Measurements from ENCODE around the gene L3MBTL2.

The L3MBTL2 gene

GRCh38 chr22:41197038-41197972 is 7.8 kb upstream of the L3MBTL2 start:
- TF ChIP-seq MAX (IDR thresholded peaks at IDR 0.05), result peak; percentile 66; the same call in 1 of the 2 replicates
- peak; percentile 40; the same call in 1 of the 2 replicates for TF ChIP-seq TAF1 (IDR thresholded peaks at IDR 0.05; ENCODE audit: low read depth)
- TF ChIP-seq TEAD4 (IDR thresholded peaks at IDR 0.05), result no peak
- peak; percentile 87 for TF ChIP-seq ZBTB7A (IDR thresholded peaks at IDR 0.05; ENCODE audit: low read depth)
- 0 out of 2 replicates have a peak, but pooled peaks have one; percentile 4 for TF ChIP-seq RAD21 (IDR thresholded peaks at IDR 0.05; ENCODE audit: low read depth)
- TF ChIP-seq, protein P1, sequence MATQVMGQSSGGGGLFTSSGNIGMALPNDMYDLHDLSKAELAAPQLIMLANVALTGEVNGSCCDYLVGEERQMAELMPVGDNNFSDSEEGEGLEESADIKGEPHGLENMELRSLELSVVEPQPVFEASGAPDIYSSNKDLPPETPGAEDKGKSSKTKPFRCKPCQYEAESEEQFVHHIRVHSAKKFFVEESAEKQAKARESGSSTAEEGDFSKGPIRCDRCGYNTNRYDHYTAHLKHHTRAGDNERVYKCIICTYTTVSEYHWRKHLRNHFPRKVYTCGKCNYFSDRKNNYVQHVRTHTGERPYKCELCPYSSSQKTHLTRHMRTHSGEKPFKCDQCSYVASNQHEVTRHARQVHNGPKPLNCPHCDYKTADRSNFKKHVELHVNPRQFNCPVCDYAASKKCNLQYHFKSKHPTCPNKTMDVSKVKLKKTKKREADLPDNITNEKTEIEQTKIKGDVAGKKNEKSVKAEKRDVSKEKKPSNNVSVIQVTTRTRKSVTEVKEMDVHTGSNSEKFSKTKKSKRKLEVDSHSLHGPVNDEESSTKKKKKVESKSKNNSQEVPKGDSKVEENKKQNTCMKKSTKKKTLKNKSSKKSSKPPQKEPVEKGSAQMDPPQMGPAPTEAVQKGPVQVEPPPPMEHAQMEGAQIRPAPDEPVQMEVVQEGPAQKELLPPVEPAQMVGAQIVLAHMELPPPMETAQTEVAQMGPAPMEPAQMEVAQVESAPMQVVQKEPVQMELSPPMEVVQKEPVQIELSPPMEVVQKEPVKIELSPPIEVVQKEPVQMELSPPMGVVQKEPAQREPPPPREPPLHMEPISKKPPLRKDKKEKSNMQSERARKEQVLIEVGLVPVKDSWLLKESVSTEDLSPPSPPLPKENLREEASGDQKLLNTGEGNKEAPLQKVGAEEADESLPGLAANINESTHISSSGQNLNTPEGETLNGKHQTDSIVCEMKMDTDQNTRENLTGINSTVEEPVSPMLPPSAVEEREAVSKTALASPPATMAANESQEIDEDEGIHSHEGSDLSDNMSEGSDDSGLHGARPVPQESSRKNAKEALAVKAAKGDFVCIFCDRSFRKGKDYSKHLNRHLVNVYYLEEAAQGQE (IDR thresholded peaks at IDR 0.05; ENCODE audit: low read depth), result peak; percentile 55
- TF ChIP-seq NFIC (IDR thresholded peaks at IDR 0.05), result no peak
- TF ChIP-seq YY1 (IDR thresholded peaks at IDR 0.05; ENCODE audit: low read depth), result no peak
- TF ChIP-seq, protein P2, sequence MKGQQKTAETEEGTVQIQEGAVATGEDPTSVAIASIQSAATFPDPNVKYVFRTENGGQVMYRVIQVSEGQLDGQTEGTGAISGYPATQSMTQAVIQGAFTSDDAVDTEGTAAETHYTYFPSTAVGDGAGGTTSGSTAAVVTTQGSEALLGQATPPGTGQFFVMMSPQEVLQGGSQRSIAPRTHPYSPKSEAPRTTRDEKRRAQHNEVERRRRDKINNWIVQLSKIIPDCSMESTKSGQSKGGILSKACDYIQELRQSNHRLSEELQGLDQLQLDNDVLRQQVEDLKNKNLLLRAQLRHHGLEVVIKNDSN (IDR thresholded peaks at IDR 0.05), result peak; percentile 95

GRCh38 chr22:41198027-41198580 is 7.0 kb upstream of the L3MBTL2 start:
- TF ChIP-seq, protein P2 (IDR thresholded peaks at IDR 0.05), result no peak
- TF ChIP-seq EGR1 (IDR thresholded peaks at IDR 0.05) (no peak), CEBPB (IDR thresholded peaks at IDR 0.05) (no peak), EP300 (IDR thresholded peaks at IDR 0.05; ENCODE audit: borderline replicate concordance) (no peak), YY1 (IDR thresholded peaks at IDR 0.05; ENCODE audit: low read depth) (no peak), FOXM1 (IDR thresholded peaks at IDR 0.05; ENCODE audit: borderline replicate concordance, low read depth) (no peak), RAD21 (IDR thresholded peaks at IDR 0.05; ENCODE audit: low read depth) (no peak), TCF12 (IDR thresholded peaks at IDR 0.05; ENCODE audit: low read depth) (no peak), ZBTB7A (IDR thresholded peaks at IDR 0.05; ENCODE audit: low read depth) (no peak)
- TF ChIP-seq, protein P1 (IDR thresholded peaks at IDR 0.05; ENCODE audit: low read depth), result no peak

GRCh38 chr22:41201141-41201540 is 4.0 kb upstream of the L3MBTL2 start:
- TF ChIP-seq CEBPB (IDR thresholded peaks at IDR 0.05), result no peak
- no peak for TF ChIP-seq TEAD4 (IDR thresholded peaks at IDR 0.05)
- TF ChIP-seq NFIC (IDR thresholded peaks at IDR 0.05), result no peak
- no peak for TF ChIP-seq TAF1 (IDR thresholded peaks at IDR 0.05; ENCODE audit: low read depth)
- no peak for TF ChIP-seq MAX (IDR thresholded peaks at IDR 0.05)
- TF ChIP-seq EP300 (IDR thresholded peaks at IDR 0.05; ENCODE audit: borderline replicate concordance), result no peak
- no peak for TF ChIP-seq FOXM1 (IDR thresholded peaks at IDR 0.05; ENCODE audit: borderline replicate concordance, low read depth)
- TF ChIP-seq, protein P1 (IDR thresholded peaks at IDR 0.05; ENCODE audit: low read depth), result no peak
- TF ChIP-seq RAD21 (IDR thresholded peaks at IDR 0.05; ENCODE audit: low read depth), result no peak
- TF ChIP-seq YY1 (IDR thresholded peaks at IDR 0.05; ENCODE audit: low read depth), result no peak
- TF ChIP-seq, protein P2 (IDR thresholded peaks at IDR 0.05), result no peak
- no peak for TF ChIP-seq EGR1 (IDR thresholded peaks at IDR 0.05)
